Placental pericyte (primary cell): Measurements from ENCODE around the gene SLC25A27. TPM values are rescaled to one million over a fixed set of nuclear protein-coding genes. Genes with fewer than 3 reads are reported as not detected.

Source experiments
- total RNA-seq: library from RNA; depleted of rRNA; stranded (reverse); fragments of >200 nt; gene quantifications from 2 replicates; pipeline ENCODE4 v1.2.3, GENCODE V29; 2012

Gene SLC25A27, protein sequence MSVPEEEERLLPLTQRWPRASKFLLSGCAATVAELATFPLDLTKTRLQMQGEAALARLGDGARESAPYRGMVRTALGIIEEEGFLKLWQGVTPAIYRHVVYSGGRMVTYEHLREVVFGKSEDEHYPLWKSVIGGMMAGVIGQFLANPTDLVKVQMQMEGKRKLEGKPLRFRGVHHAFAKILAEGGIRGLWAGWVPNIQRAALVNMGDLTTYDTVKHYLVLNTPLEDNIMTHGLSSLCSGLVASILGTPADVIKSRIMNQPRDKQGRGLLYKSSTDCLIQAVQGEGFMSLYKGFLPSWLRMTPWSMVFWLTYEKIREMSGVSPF
- total RNA-seq, result 1.1 and 4.0 TPM in 2 replicates

DNA sequence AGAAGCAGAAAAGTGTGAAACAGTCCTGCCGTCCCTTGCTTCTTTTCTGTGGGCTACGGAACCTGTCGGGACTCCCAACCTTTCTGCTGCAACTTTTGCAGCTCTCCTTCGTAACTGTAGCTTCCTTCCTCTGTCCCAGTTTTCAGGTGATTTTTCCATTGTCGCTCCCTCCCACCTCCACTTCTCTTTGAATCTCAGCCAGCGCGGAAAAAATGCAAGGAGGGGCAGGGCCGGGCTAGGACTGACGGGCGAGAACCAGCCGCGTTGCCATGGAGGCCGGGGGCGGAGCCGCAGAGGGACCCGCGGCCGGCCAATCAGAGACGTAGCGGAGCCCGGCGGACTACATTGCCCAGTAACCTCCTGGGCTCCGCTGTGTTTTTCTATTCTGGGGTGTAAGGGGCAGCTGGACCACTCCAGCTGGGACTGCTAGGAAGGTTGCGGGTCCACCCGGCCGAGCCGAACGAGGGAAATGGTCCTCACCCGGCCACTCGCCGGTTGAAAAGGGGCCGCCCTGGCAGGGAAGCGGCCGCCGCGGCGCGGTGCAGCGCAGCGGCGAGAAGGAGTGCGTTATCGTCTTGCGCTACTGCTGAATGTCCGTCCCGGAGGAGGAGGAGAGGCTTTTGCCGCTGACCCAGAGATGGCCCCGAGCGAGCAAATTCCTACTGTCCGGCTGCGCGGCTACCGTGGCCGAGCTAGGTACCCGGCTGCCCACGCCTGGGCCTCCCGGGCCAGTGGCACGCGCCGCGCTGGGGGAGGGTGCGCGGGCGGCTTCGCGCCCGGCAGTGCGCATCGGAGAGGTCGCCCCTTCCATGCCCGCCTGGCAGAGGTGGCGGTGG lies at the start of gene SLC25A27, which contains the start of gene CYP39A1:
Gene SLC25A27 (plus strand): TSS at position 373 of the 836 bp plus-strand sequence. CDS start 218 bp downstream, at position 591.
Gene CYP39A1 (minus strand): TSS at position 216 of the 836 bp plus-strand sequence. CDS start 236 bp downstream, outside the sequence.

GRCh38 chr6:46687619-46688097 lies 34.9 kb downstream of the SLC25A27 start, which contains the start of gene TDRD6:
TSS of gene TDRD6 (plus strand) at chr6:46687885. CDS start at chr6:46688129, 244 bp downstream.

Other genes starting within 250 kb of the SLC25A27 start
- gene RCAN2, start 161.5 kb upstream of the SLC25A27 start, total RNA-seq, result 0.88 and 2.7 TPM in 2 replicates
- gene CYP39A1, start 157 bp upstream of the SLC25A27 start, total RNA-seq, result 0.22 and 6.3 TPM in 2 replicates
- gene TDRD6, start 34.9 kb downstream of the SLC25A27 start, total RNA-seq, result under 0.01 TPM in 2 replicates
- gene PLA2G7, start 82.4 kb downstream of the SLC25A27 start, total RNA-seq, result 0.14 TPM in 1 of 2 replicates, not detected in the other
- not detected in 2 replicates for gene ANKRD66, start 94.0 kb downstream of the SLC25A27 start, total RNA-seq
- not detected in 2 replicates for gene MEP1A, start 140.4 kb downstream of the SLC25A27 start, total RNA-seq